Loucy (cell line): ENCODE results near the gene SLC5A4.

Experiments
- H2AFZ ChIP-seq: fragments of 200-600 bp; sonication (generic); 2 replicates; pipeline ENCODE4 v1.6.0; 2016; ENCODE audit warnings: antibody characterized with exemption, mild to moderate bottlenecking, low read length, moderate library complexity
- H3F3A ChIP-seq: fragments of 200-600 bp; 2 replicates; pipeline ENCODE4 v1.6.0; 2016; ENCODE audit warnings: antibody characterized with exemption, low read depth, mild to moderate bottlenecking
- H3K27me3 ChIP-seq: fragments of 200-600 bp; sonication (generic); 2 replicates; pipeline ENCODE4 v1.6.1; 2014; ENCODE audit warnings: low read length, mild to moderate bottlenecking; ENCODE audit not compliant: insufficient read depth, poor library complexity, severe bottlenecking
- H3K36me3 ChIP-seq: fragments of 200-600 bp; sonication (generic); 2 replicates; pipeline ENCODE4 v1.6.1; 2016; ENCODE audit warnings: low read length; ENCODE audit not compliant: insufficient read depth
- H3K4me1 ChIP-seq: fragments of 200-600 bp; sonication (generic); 2 replicates; pipeline ENCODE4 v1.5.1; 2014; ENCODE audit warnings: low read length, mild to moderate bottlenecking; ENCODE audit not compliant: insufficient read depth, poor library complexity, severe bottlenecking
- H3K4me2 ChIP-seq: fragments of 200-600 bp; sonication (generic); 2 replicates; pipeline ENCODE4 v1.6.0; 2014; ENCODE audit warnings: antibody characterized with exemption, low read length, low read depth, mild to moderate bottlenecking; ENCODE audit not compliant: poor library complexity, severe bottlenecking
- H3K4me3 ChIP-seq: fragments of 200-600 bp; sonication (generic); 2 replicates; pipeline ENCODE4 v1.5.1; 2014; ENCODE audit warnings: low read length, mild to moderate bottlenecking, mixed read lengths; ENCODE audit not compliant: poor library complexity, severe bottlenecking
- H3K79me2 ChIP-seq: fragments of 200-600 bp; sonication (generic); 2 replicates; pipeline ENCODE4 v1.6.1; 2014; ENCODE audit warnings: low read length; ENCODE audit not compliant: insufficient read depth
- H3K9ac ChIP-seq: fragments of 200-600 bp; sonication (generic); 2 replicates; pipeline ENCODE4 v1.6.0; 2014; ENCODE audit warnings: mild to moderate bottlenecking, low read depth, low read length, moderate library complexity; ENCODE audit not compliant: poor library complexity, severe bottlenecking
- H3K9me2 ChIP-seq: fragments of 200-600 bp; sonication (generic); replicated peaks from 2 replicates; pipeline ENCODE4 v1.6.1; 2016; ENCODE audit warnings: low read depth, low read length, mixed read lengths
- H3K9me3 ChIP-seq: fragments of 200-600 bp; sonication (generic); 2 replicates; pipeline ENCODE4 v1.6.1; 2014; ENCODE audit warnings: mild to moderate bottlenecking, antibody characterized with exemption, low read length, low read depth; ENCODE audit not compliant: insufficient read depth
- H4K20me1 ChIP-seq: fragments of 200-600 bp; sonication (generic); 2 replicates; pipeline ENCODE4 v1.6.0; 2014; ENCODE audit warnings: antibody characterized with exemption, low read length, mild to moderate bottlenecking; ENCODE audit not compliant: insufficient read depth, poor library complexity, severe bottlenecking
- EZH2phosphoT487 ChIP-seq: fragments of 200-600 bp; IDR thresholded peaks from 2 replicates; pipeline ENCODE4 v1.6.1; 2018; ENCODE audit warnings: antibody characterized with exemption, mild to moderate bottlenecking, moderate library complexity, borderline replicate concordance
- TF ChIP-seq, protein P1 (sequence below): fragments of 200-600 bp; sonication (generic); conservative IDR thresholded peaks from 2 replicates; pipeline ENCODE4 v1.5.1; 2014; ENCODE audit warnings: mild to moderate bottlenecking, antibody characterized with exemption, low read length

SLC5A4 gene

DNA sequence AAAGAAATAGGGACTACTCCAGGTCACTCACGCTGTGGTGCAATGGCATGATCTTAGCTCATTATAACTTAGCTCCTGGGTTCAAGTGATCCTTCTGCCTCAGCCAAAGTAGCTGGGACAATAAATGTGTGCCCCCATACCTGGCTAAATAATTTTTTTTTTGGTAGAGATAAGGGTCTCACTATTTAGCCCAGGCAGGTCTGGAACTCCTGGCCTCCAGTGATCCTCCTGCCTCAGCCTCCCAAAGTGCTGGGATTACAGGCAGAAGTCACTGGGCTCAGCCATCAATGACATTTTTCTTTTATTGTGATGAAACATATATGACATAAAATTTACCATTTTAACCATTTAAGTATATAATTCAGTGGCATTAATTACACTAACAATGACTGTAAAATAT lies 10.6 kb downstream of the SLC5A4 start:
- Histone ChIP-seq H3K4me3 (no peak overlapping the region), H3K79me2 (no peaks in the 10 kb centered on the region), H3K4me2 (no peak overlapping the region), H3F3A (no peaks in the 10 kb centered on the region), H3K9ac (no peak overlapping the region), H4K20me1 (no peaks in the 10 kb centered on the region), H3K9me3 (no peaks in the 10 kb centered on the region), H3K27me3 (no peaks in the 10 kb centered on the region), H2AFZ (no peak overlapping the region), H3K9me2 (no peaks in the 10 kb centered on the region), H3K4me1 (no peaks in the 10 kb centered on the region), H3K36me3 (no peaks in the 10 kb centered on the region)
- TF ChIP-seq, protein P1, sequence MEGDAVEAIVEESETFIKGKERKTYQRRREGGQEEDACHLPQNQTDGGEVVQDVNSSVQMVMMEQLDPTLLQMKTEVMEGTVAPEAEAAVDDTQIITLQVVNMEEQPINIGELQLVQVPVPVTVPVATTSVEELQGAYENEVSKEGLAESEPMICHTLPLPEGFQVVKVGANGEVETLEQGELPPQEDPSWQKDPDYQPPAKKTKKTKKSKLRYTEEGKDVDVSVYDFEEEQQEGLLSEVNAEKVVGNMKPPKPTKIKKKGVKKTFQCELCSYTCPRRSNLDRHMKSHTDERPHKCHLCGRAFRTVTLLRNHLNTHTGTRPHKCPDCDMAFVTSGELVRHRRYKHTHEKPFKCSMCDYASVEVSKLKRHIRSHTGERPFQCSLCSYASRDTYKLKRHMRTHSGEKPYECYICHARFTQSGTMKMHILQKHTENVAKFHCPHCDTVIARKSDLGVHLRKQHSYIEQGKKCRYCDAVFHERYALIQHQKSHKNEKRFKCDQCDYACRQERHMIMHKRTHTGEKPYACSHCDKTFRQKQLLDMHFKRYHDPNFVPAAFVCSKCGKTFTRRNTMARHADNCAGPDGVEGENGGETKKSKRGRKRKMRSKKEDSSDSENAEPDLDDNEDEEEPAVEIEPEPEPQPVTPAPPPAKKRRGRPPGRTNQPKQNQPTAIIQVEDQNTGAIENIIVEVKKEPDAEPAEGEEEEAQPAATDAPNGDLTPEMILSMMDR: no peak
- TF ChIP-seq EZH2phosphoT487: no peak

DNA sequence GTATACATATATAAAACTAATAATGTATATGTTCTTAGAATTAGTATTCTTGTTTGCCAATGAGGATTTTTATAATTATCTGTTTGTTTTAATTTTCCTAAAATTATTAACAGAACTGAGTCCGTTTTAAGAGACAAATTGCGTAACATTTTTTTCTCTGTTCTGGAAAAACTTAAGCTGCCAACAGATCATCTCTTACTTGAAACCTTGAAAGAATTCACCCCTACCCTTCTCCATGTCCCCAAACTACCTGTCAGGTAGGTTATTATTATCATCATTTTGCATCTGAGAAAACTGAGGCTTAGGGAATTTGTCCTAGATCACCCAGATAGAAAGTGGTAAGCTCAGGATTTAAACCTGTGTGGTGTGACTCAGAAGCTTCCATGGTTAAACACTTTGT lies 14.7 kb downstream of the SLC5A4 start:
- Histone ChIP-seq H2AFZ (no peak overlapping the region), H3K9me3 (no peaks in the 10 kb centered on the region), H3K9ac (no peak overlapping the region), H4K20me1 (no peaks in the 10 kb centered on the region), H3K79me2 (no peaks in the 10 kb centered on the region), H3K9me2 (no peaks in the 10 kb centered on the region), H3K27me3 (no peaks in the 10 kb centered on the region), H3K4me1 (no peaks in the 10 kb centered on the region), H3K36me3 (no peaks in the 10 kb centered on the region), H3F3A (no peaks in the 10 kb centered on the region), H3K4me3 (no peak overlapping the region), H3K4me2 (no peak overlapping the region)
- TF ChIP-seq, protein P1: no peak
- no peak for TF ChIP-seq EZH2phosphoT487

DNA sequence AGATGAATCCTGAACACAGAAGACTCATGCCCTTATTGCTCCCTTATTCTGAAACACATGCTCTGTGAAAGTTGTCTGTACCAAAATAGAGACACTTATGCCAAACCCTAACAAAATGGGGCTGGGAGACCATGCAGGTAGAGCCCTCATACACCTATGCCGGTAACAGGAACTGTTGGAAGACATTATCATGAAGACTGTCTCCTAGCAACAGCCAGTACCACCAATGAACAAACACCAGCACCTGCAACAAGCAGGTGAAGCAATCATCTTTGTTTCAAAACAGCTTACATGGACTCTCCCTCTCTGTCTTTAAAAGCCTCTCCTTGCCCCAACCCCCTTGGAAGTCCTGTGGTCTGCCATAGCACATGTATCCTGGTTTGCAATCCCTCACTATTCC lies 17.2 kb downstream of the SLC5A4 start:
- H3K9me3 ChIP-seq: no peaks in the 10 kb centered on the region
- TF ChIP-seq, protein P1: no peak
- no peak for TF ChIP-seq EZH2phosphoT487
- H3K36me3 ChIP-seq: no peaks in the 10 kb centered on the region
- no peak overlapping the region for H3K9ac ChIP-seq
- no peaks in the 10 kb centered on the region for H3K9me2 ChIP-seq
- no peaks in the 10 kb centered on the region for H4K20me1 ChIP-seq
- no peaks in the 10 kb centered on the region for H3K79me2 ChIP-seq
- H3F3A ChIP-seq: no peaks in the 10 kb centered on the region
- no peak overlapping the region for H3K4me2 ChIP-seq
- H2AFZ ChIP-seq: no peak overlapping the region
- no peak overlapping the region for H3K4me3 ChIP-seq
- no peaks in the 10 kb centered on the region for H3K27me3 ChIP-seq
- no peaks in the 10 kb centered on the region for H3K4me1 ChIP-seq
